HL-60 (cell line): ENCODE data around the gene RASA1.

Experiments
- CTCF ChIP-seq: IDR thresholded peaks from one replicate; pipeline ENCODE4 v1.5.1; 2011; ENCODE audit warnings: low read length, control low read depth, inconsistent platforms; ENCODE audit not compliant: insufficient read depth
- GABPA ChIP-seq: IDR thresholded peaks from 2 replicates; pipeline ENCODE4 v1.6.1; 2012; ENCODE audit warnings: low read depth
- POLR2AphosphoS5 ChIP-seq: IDR thresholded peaks from 2 replicates; pipeline ENCODE4 v1.6.1; 2012; ENCODE audit warnings: low read depth

GRCh38 chr5:87430863-87431457 is 163.3 kb downstream of the RASA1 start:
- TF ChIP-seq CTCF (no peak), GABPA (no peak), POLR2AphosphoS5 (no peak)
